GM21529 (cell line): ENCODE results near the gene CCDC57.

ENCODE experiments used
- ATAC-seq: cut with Tn5 transposase; IDR thresholded peaks from one replicate; pipeline ENCODE4 v1.9.1; 2021; ENCODE audit not compliant: unreplicated experiment

The CCDC57 gene

DNA sequence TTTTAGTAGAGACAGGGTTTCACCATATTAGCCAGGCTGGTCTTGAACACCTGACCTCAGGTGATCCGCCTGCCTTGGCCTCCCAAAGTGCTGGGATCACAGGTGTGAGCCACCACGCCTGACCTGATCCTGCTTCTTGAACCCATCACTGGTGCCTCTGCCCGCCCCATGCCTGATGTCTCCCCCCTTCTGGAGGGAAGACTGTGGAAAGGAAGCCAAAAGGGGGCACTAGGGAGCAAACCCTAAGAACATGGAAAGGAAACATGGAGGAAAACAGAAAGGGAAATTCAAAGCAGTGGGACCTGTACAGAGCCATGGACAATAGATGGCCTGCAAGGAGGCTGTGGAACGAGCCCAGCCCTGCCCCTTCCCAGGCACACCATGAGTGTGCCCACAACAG lies 83.5 kb downstream of the CCDC57 start:
- ATAC-seq, result no peak

DNA sequence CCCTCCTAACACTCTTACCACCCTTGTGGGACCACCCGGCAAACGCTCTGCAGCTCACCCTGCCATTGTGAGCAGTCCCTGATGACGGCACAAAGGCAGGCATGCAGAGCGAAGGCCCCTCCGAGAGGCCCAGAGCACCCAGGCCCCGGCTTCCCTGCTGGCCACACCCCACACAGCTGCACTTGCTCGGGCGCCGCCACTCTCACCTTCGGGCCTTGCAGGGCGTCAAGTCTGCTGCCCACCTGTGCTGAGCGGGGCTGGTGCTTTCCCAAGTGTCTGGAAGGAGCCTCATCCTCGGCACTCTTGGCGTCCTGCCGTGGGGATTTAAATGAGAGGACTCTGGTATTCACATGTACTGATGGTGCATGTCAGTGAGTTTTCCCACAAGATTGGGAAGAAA lies 84.4 kb downstream of the CCDC57 start:
- no peak for ATAC-seq

DNA sequence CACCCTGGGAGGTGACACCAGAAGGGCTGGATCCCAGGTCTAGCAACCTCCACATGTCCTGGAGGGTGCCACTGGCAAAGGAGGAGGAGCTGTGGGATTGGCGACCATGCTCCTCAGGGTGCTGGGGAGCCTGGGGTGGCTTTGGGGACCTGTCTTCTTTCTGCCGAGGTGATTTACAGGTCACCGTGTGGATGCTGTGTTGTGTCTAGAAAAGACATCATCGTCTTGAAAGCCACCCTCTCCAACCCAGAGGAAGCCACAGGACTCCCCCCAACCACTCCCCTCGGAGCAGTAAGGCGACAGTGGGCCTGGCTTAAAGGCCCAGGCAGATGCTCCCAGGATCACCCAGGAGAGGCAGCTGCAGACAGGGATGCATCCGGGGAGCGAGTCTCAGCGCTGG lies 84.9 kb downstream of the CCDC57 start:
- no peak for ATAC-seq

DNA sequence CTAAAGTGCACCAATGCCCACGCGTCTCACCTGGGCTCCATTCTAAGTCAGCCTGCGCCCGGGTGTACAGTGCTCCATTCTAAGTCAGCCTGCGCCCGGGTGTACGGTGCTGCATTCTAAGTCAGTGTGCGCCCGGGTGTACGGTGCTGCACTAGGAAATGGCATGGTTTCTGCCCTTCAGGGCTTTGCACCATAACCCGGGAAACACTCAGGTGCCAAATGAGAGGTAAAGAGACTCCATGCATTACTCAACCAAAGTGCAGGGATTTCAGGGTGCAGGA lies 85.4 kb downstream of the CCDC57 start:
- ATAC-seq, result no peak

DNA sequence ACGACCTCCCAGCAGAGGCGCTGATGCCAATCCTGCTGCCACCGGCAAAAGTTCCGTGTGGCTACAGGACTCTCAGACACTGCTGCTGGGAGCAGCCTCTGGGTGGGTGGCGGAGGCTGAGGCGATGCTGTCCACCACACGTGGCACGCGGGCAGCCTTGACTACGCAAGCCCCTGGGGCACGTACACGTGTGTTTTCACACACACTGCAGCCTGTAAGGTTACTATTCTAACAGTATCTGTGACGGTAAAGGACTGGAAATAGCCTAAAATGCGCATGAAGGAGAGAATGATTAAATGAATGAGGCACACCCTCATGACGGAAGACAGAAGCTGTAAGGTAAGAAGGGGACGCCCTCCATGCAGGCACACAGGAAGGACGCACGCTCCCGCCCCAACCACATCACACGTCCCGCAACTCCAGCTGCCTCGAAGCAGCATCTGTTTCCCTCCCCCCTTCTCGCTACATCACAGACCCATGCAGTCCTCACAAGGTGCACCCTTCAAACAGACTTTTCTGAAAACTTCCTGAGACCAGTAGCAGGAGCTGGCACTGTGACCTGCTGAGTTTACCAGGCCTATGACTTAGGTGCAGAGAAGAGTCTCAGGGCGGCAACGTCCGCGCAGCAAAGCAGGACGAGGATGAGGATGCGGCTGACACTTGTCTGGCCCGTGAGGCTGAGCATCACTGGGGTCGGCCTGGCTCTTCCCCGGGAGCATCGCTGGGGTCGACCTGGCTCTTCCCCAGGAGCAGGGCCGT lies 85.9 kb downstream of the CCDC57 start:
- no peak for ATAC-seq

DNA sequence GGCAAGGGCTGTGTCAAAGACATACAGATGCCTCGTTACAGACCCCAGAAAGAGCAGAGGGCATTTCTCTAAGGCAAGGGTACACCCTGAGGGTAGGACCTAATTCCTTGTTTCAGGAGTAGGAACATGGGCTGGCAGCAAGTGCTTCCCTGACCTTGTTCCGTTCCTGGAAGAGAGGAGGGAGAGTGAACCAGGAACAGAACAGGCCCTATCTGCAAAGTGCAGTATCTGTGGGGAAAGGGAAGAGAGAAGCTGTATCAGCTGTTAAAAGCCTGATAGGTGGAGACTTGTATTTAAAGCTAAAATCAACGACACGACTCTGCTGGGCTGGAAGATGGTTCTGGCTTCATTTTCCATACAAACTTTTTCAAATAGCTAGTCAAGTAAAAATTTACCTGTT lies 88.5 kb downstream of the CCDC57 start:
- no peak for ATAC-seq

DNA sequence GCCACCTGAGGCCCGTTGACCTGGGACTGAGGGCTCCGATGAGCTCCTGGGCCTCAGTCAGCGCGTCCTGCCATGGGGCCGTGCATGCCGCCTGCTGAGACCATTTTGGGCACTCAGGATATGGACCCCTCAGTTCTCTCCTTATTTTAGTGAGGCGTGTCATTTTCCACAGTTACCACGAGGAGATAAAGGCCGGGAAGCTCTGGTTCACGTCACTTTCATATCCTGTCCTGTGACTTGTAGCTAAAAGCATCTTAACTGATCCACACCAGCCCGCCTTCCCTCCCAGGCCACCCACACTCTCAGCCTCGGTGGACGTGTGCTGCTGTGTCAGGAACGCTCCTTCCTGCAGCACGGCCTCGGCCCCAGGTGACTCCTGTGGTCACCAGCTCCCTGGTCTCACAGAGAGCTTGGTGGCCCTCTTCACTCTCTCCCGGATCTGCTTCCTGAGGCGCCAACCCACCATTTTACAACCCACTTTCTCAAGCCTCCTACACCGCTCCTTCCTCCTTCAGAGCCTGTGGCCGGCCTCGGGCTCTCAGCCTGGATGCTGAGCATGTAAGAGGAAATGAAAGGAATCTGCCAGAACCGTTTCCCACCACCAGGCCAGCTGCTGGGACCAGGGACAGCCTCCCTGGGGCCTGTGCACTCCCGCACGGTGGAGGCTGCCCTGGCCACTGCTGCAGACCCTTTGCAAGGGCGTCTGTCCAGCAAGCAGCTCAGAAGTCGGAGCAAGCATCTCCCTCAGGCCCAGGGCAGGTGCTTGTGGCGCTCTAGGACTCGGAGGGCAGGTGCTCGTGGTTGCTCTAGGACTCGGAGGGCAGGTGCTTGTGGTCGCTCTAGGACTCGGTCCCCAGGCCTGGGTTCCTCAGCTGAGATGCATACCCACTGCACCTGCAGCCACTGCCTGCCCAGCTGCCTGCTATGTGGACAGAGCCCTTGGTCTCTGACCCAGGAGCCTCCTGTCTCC lies 90.7 kb downstream of the CCDC57 start:
- ATAC-seq, result no peak

DNA sequence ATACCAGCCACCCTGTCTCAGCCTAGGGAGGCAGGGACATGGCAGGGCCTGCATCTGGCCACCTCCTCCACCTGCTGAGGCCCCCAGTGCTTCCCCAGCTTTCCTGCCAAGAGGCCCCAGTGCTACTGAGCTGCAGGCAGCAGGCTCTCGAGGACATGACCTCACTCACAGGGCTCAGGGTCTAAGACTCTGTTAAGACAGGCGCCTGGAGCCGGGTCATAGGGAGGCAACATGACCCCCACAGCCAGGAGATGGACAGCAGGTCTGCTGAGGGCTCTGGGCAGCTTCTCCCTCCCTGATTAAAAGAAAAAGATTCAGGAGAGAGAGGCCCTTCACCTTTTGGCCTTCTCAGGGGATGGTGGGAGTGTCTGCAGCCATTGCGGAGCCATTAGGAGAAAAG lies 91.4 kb downstream of the CCDC57 start:
- no peak for ATAC-seq

DNA sequence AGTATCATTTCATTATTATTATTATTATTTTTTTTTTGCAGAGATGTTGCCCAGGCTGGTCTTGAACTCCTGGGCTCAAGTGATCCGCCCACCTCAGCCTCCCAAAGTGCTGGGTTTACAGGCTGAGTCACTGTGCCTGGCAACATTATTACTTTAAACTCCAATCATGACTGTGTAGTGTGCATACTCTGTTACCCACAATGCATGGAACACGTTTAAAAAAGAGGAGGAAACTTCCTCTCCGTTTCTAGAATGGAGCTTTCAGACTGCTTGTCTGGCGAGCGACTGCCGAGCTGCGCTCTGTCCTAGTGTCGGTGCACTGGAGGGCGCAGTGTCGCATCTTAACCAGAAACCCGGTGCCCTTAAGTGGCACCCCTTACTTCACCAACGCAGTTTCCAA lies 92.5 kb downstream of the CCDC57 start:
- ATAC-seq, result no peak

DNA sequence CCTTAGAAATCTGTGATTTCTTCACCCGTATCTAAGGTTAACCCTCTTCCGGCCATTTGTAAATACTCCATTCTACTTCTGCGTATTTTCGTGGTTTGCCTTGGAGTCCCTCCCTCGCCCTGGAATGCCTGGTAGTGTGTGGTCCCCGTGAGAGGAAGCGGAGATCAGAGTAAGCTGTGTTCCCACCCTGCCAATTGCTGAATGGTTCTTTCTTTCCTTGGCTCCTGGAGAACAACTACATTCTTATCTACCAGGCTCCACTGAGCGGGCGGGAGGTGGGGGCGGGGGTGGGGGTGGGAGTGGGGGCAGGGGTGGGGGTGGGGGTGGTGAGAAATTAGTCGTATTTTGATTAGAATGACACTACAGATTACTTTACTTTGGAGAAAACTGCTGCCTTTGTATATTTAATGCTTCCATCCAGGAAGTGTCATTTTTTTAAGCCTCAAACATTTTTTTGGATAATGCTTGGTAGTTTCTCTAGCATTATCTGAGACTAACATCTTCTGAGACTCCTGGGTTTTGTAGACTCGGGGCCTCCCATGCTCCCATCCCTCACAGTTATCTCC lies 93.7 kb downstream of the CCDC57 start:
- ATAC-seq, result no peak

DNA sequence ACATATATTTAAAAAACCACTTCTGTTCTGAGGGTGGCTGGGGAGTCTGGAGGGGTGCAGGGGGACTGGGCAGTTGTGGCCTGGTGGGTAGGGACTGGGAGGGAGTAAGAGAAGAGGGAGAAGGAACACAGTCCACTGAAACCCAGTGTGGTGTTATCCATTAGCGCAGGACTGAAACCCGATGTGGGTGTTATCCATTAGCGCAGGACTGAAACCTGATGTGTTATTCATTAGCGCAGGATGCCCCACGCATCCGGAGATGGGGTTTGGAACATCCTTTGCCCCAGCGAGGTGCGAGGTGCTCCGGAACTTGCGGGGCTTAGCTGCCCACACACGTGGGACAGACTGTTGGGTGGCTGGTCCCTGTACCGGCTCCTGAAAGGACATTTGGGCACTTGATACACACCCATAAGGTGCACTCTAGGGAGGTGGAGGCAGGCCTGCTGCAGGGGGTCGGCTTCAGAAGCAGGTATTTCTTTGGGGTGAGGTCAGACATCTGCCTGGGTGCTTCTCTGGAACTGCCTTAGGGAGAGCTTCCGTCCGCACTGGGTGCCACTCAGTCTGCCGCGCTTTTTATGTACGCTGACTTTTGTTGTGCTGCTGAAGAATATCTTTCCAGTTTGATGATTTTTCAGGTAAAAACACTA lies 94.4 kb downstream of the CCDC57 start:
- no peak for ATAC-seq

DNA sequence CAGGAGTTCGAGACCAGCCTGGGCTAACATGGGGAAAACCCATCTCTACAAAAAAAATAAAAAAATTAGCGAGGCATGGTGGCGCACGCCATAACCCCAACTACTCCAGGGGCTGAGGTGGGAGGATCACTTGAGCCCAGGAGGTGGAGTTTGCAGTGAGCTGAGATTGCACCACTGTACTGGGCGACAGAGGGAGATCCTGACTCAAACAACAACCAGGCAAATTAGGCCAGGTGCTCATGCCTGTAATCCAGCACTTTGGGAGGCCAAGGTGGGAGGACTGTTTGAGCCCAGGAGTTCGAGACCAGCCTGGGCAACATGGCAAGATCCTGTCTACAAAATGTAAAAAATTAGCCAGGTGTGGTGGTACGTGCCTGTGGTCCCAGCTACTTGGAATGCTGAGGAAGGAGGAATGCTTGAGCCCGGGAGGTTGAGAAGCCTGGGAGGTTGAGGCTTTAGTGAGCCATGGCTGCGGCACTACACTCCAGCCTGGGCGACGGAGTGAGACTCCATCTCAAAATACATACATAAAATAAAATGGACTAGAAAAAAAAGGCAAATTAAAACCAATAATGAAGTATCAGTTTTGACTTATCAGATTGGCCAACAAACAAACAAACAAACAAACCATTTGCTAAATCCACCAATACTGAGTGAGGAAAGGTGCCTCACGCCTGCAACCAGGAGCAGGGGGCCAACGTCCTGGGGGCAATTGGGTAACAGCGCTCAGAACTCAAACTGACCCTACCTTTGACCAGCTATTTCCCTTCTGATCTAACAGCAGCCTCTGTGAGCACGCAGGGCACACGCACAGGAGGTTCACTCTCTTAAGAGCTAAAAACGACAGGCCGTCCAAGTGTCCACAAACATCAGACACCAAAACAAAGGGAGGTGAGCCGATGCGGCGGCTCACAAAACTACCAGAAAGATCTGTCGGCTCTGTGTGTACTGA lies 95.2 kb downstream of the CCDC57 start:
- no peak for ATAC-seq

DNA sequence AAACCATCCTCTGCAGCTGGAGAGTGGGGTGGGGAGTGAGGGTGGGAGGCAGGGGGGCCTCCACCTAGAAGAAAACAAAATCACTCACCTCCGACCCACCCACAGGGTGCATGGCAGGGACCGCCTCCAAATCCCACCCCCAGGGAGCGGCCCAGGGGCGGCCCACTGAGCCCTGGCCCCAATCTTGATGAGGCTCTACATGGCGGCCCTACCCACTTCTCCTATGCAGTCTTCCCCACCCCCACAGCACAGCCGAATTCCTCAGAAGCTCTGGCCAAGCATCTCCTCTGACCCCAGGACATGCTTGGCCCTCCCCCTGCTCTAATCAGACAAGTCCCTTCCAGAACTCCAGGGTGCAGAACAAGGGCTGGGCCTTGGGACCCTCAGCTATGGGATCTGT lies 96.4 kb downstream of the CCDC57 start:
- ATAC-seq, result no peak

DNA sequence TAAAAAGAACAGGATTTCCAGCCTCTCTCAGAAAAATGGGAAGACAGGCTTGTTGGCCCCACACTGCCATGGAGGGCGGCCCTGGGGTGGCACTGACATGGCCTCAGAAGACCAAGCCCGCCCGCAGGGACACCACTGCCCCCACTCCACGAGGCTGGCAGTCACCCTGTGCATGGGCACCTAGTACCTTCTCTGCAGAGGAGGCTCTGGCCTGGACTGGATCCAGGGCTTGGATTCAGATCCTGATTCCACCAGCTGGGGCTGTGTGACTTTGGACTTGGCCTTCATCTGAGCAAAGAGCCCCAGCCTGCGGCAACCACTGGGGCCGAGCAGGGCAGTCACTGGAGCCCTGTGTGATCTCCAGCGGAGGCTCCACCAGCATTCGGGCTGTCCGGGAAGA lies 97.8 kb downstream of the CCDC57 start:
- ATAC-seq, result no peak

DNA sequence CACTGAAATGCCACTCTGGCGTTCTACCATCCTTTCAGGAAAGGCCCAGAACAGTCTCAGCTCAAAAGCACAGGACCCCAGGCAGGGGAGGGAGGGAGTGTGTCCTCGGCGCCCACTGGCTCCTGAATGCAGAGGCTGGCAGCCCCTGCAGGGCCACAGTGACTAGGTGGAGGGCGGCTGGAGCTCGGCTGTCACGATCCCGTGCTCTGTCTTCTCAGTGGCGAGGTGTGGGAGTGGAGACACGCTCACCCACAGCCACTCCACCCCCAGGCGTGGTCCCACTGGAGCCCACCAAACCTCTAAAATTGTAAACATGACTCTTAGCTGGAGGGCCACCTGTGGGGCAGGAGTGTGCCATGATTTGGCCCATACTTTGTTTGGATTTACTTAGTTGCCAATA lies 98.2 kb downstream of the CCDC57 start:
- no peak for ATAC-seq

DNA sequence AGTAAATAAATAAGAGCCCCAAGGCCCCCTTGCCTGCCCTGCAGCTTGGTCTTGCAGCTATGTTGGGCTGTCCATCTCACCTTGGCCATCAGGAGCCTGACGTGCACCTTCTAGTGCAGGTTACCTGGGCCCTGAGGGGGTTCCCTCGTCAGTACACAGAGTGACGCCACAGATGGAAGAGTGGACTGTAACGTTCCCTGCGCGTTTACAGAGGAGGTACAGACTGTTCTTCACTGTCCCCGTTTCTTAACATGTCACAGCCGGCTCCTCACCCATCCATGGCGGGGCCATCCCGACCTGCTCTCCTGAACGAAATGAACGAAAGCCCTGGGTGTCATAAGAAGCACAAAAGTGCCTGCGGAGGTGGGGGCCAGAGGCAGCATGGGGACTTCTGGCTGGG lies 98.7 kb downstream of the CCDC57 start:
- ATAC-seq, result no peak

DNA sequence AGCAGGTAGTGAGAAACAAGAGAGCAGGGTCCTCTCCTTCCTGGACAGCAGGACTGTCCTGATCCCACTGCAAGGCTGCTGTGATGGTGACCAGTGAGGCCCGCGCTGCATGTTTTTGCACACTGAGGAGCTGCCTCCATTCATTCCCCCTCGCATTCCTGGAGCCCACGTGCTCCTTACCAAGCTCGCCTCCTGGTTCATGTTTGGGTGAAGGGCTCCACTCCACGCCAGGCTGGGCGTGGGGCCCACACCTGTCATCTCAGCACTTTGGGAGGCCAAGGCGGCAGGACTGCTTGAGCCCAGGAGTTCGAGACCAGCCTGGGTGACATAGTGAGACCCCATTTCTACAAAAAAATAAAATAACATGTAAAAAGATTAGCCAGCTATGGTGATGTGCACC lies 99.2 kb downstream of the CCDC57 start:
- ATAC-seq, result no peak

DNA sequence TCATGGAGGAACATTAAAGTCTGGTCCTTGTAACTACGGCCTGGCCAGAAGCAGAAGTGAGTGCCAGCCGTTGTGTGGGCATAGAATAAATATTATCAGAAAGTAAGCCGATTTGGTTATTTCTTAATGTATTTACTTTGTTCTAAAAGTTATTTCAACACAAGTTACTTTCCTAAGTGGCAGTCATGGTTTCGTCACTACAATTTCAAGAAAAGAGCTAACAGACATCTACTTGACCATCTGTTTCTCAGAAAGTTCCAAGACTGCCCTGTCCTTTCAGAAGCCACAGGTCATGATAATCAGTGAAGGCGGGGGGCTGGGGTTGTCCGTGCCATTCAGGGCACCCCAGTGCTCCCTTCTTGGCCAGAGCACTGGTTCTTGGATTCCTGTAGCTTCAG lies 99.7 kb downstream of the CCDC57 start:
- ATAC-seq, result no peak

DNA sequence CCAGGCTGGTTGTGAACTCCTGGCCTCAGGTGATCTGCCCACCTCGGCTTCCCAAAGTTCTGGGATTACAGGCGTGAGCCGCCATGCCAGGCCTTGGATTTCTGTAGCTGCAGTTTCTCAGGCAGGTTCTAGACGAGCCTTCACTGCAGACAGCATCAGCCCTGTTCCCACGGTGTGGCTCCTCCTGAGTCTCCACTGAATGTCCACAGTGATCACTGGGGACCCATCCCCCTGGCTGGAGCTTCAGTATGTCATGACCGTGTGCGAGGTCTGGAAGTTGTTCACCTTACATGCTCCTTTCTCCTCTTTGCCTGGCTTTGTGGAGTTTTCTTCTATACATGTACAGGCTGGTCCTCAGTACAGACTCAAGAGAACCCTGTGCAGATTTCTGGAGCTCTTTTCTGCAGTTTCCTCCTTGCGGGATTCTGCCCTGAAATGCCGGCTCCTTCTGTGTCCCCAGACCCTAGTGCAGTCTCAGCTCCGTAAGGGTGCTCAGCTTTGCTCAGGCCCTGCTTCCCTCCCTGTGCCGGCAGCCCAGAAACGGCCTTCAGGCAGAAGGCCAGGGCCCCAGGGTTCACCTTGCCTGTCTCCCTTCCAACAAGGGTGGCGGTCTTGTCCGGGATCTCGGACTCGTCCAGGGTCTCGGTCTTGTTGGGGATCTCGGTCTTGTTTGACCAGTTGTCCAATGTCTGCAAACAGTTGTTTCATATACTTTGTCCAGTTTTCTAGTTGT lies 100.3 kb downstream of the CCDC57 start:
- no peak for ATAC-seq

DNA sequence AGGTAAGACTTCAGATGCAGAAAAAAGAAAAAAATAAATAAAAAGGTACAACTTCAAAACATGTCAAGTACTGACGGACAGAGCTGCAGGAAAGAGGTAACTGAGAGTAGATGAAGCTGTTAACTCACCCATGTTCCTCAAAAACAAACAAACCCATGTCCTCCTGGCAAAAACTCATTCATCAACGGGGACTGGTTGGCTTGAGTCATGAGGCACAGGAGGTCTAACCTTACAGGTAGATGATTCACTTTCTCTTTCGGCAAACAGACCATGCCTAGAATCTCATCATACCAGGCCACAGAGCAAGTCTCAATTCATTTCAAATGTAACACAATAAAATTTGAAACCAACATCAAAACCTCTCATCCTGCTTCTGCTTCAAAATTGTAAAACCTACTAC lies 102.3 kb downstream of the CCDC57 start:
- ATAC-seq, result no peak
